HEK293 (cell line): Measurements from ENCODE around the gene CASS4.

Experiments
- CTCF ChIA-PET: fragments of 350-600 bp; formaldehyde crosslinking; extraction: SDS; loops from one replicate; lab custom pipeline; 2021; ENCODE audit warnings: antibody characterized with exemption; lab: Yijun Ruan, JAX
- POLR2A ChIA-PET: fragments of 300-600 bp; formaldehyde crosslinking; extraction: SDS; loops from one replicate; lab custom pipeline; 2020; ENCODE audit warnings: antibody characterized with exemption, inconsistent platforms; lab: Yijun Ruan, JAX
- H3K27ac ChIP-seq: fragments of 200-500 bp; sonication (Bioruptor generic); 2 replicates; pipeline ENCODE4 v1.5.1; 2014; ENCODE audit warnings: low read depth, low read length, control low read depth, inconsistent platforms; ENCODE audit errors: extremely low read depth
- H3K36me3 ChIP-seq, 2 experiments: fragments of 200-500 bp in 1 of 2; sonication (Bioruptor generic) in 1 of 2; 1 replicate in 1 of 2; 2 replicates in 1 of 2; pipeline ENCODE4 v1.5.1; 2014 to 2017; ENCODE audit warnings: inconsistent platforms in 2 of 2, low read length in 2 of 2; ENCODE audit not compliant: control insufficient read depth in 2 of 2, insufficient read depth in 1 of 2
- H3K4me1 ChIP-seq: fragments of 200-500 bp; sonication (Bioruptor generic); 2 replicates; pipeline ENCODE4 v1.5.1; 2014; ENCODE audit warnings: mild to moderate bottlenecking, low read length, inconsistent platforms; ENCODE audit not compliant: control insufficient read depth, insufficient read depth
- H3K4me3 ChIP-seq: 2 replicates; pipeline ENCODE4 v1.5.1; 2011; ENCODE audit warnings: low read depth, mild to moderate bottlenecking, control low read depth, low read length, moderate library complexity
- H3K9me3 ChIP-seq: fragments of 200-500 bp; sonication (Bioruptor generic); 2 replicates; pipeline ENCODE4 v1.5.1; 2014; ENCODE audit warnings: low read depth, low read length, inconsistent platforms; ENCODE audit not compliant: control insufficient read depth, insufficient read depth
- BCL6B ChIP-seq: fragments of 450-650 bp; formaldehyde crosslinking; IDR thresholded peaks from 2 replicates; pipeline ENCODE4 v1.5.1; 2017; ENCODE audit warnings: missing biosample characterization, missing genetic modification characterization
- EGR2 ChIP-seq: fragments of 450-650 bp; formaldehyde crosslinking; IDR thresholded peaks from 2 replicates; pipeline ENCODE4 v1.5.1; 2016; ENCODE audit warnings: low read depth, missing biosample characterization, missing genetic modification characterization
- IKZF3 ChIP-seq: fragments of 450-650 bp; IDR thresholded peaks from 2 replicates; pipeline ENCODE4 v1.5.0; 2018; ENCODE audit warnings: missing biosample characterization, mild to moderate bottlenecking, missing genetic modification characterization, moderate library complexity
- PRDM2 ChIP-seq: fragments of 450-650 bp; formaldehyde crosslinking; IDR thresholded peaks from 2 replicates; pipeline ENCODE4 v1.5.1; 2016; ENCODE audit warnings: missing biosample characterization, missing genetic modification characterization, borderline replicate concordance
- PRDM6 ChIP-seq: fragments of 450-650 bp; formaldehyde crosslinking; IDR thresholded peaks from 2 replicates; pipeline ENCODE4 v1.5.1; 2017; ENCODE audit warnings: missing biosample characterization, missing genetic modification characterization
- SP3 ChIP-seq: fragments of 450-650 bp; formaldehyde crosslinking; IDR thresholded peaks from 2 replicates; pipeline ENCODE4 v1.5.1; 2016; ENCODE audit warnings: missing biosample characterization, missing genetic modification characterization
- SP7 ChIP-seq: fragments of 450-650 bp; formaldehyde crosslinking; IDR thresholded peaks from 2 replicates; pipeline ENCODE4 v1.5.1; 2016; ENCODE audit warnings: missing biosample characterization, missing genetic modification characterization
- YY2 ChIP-seq: fragments of 450-650 bp; formaldehyde crosslinking; IDR thresholded peaks from 2 replicates; pipeline ENCODE4 v1.5.1; 2016; ENCODE audit warnings: missing biosample characterization, missing genetic modification characterization
- ZFHX2 ChIP-seq: fragments of 450-650 bp; formaldehyde crosslinking; conservative IDR thresholded peaks from 2 replicates; pipeline ENCODE4 v1.5.1; 2016; ENCODE audit warnings: missing biosample characterization, missing genetic modification characterization
- ZNF157 ChIP-seq: fragments of 450-650 bp; formaldehyde crosslinking; IDR thresholded peaks from 2 replicates; pipeline ENCODE4 v1.5.1; 2016; ENCODE audit warnings: missing biosample characterization, missing genetic modification characterization
- ZNF19 ChIP-seq: fragments of 450-650 bp; formaldehyde crosslinking; IDR thresholded peaks from 2 replicates; pipeline ENCODE4; 2016; ENCODE audit warnings: missing biosample characterization, missing genetic modification characterization, low read depth
- ZNF214 ChIP-seq: fragments of 450-650 bp; formaldehyde crosslinking; IDR thresholded peaks from 2 replicates; pipeline ENCODE4 v1.5.1; 2017; ENCODE audit warnings: missing biosample characterization, mild to moderate bottlenecking, missing genetic modification characterization, borderline replicate concordance
- ZNF239 ChIP-seq: fragments of 450-650 bp; formaldehyde crosslinking; IDR thresholded peaks from 2 replicates; pipeline ENCODE4 v1.5.1; 2016; ENCODE audit warnings: missing biosample characterization, missing genetic modification characterization
- ZNF311 ChIP-seq: fragments of 450-650 bp; formaldehyde crosslinking; IDR thresholded peaks from 2 replicates; pipeline ENCODE4 v1.5.1; 2017; ENCODE audit warnings: missing biosample characterization, missing genetic modification characterization, borderline replicate concordance
- ZNF335 ChIP-seq: fragments of 450-650 bp; formaldehyde crosslinking; conservative IDR thresholded peaks from 2 replicates; pipeline ENCODE4 v1.5.1; 2016; ENCODE audit warnings: missing biosample characterization, missing genetic modification characterization
- ZNF513 ChIP-seq: fragments of 450-650 bp; IDR thresholded peaks from 2 replicates; pipeline ENCODE4 v1.5.1; 2018; ENCODE audit warnings: missing biosample characterization, missing genetic modification characterization
- ZNF677 ChIP-seq: fragments of 450-650 bp; IDR thresholded peaks from 2 replicates; pipeline ENCODE4 v1.5.0; 2018; ENCODE audit warnings: missing biosample characterization, mild to moderate bottlenecking, missing genetic modification characterization, moderate library complexity
- ZNF692 ChIP-seq: fragments of 450-650 bp; formaldehyde crosslinking; IDR thresholded peaks from 2 replicates; pipeline ENCODE4 v1.5.1; 2016; ENCODE audit warnings: missing biosample characterization, missing genetic modification characterization
- ZNF768 ChIP-seq: fragments of 450-650 bp; formaldehyde crosslinking; IDR thresholded peaks from 2 replicates; pipeline ENCODE4 v1.5.1; 2018; ENCODE audit warnings: missing biosample characterization, mild to moderate bottlenecking, missing genetic modification characterization
- ZXDB ChIP-seq: fragments of 450-650 bp; formaldehyde crosslinking; IDR thresholded peaks from 2 replicates; pipeline ENCODE4 v1.5.1; 2016; ENCODE audit warnings: missing biosample characterization, missing genetic modification characterization

The CASS4 gene

GRCh38 chr20:56422076-56422823 lies 10.2 kb downstream of the CASS4 start:
- peak; percentile 78 for TF ChIP-seq EGR2 (tag by site-specific recombination)
- no peak for TF ChIP-seq PRDM6
- TF ChIP-seq ZFHX2 (tag by site-specific recombination): peak; percentile 70
- Histone ChIP-seq H3K36me3 (peaks cover 0 to 5% of the 10 kb centered on the region in 2 experiments; a peak in 1 of 3 replicates), H3K27ac (no peak overlapping the region), H3K4me1 (no peaks in the 10 kb centered on the region), H3K9me3 (no peaks in the 10 kb centered on the region), H3K4me3 (no peak overlapping the region)
- CTCF ChIA-PET: interaction anchor here (0.9 to 1.1 kb wide), 2 partner anchors 16 to 128 kb away, joined by 3 to 5 read pairs; no protein-coding TSS in a partner anchor
- POLR2A ChIA-PET: interaction anchor here (0.6 kb wide), 1 partner anchor 40 kb away, joined by 3 read pairs; no protein-coding TSS in a partner anchor

- H3K36me3 ChIP-seq: no peaks in the 10 kb centered on the region
- H3K4me1 ChIP-seq: no peaks in the 10 kb centered on the region
- POLR2A ChIA-PET: interaction anchor here (0.6 kb wide), 1 partner anchor 40 kb away, joined by 3 read pairs; no protein-coding TSS in a partner anchor
- no peak overlapping the region for H3K27ac ChIP-seq
- H3K4me3 ChIP-seq: no peak overlapping the region
- H3K9me3 ChIP-seq: no peaks in the 10 kb centered on the region
- CTCF ChIA-PET: interaction anchor here (1.1 kb wide), 1 partner anchor 128 kb away, joined by 5 read pairs; no protein-coding TSS in a partner anchor
- TF ChIP-seq ZNF768 (tag by site-specific recombination) (no peak), ZXDB (tag by site-specific recombination) (no peak), SP3 (tag by site-specific recombination) (no peak), BCL6B (tag by site-specific recombination) (no peak), ZNF677 (tag by site-specific recombination) (no peak), ZNF214 (no peak), PRDM2 (tag by site-specific recombination) (no peak), ZNF19 (tag by site-specific recombination) (no peak), ZNF692 (tag by site-specific recombination) (no peak), ZNF335 (tag by site-specific recombination) (no peak), ZNF239 (tag by site-specific recombination) (no peak), ZNF311 (no peak), IKZF3 (no peak), SP7 (tag by site-specific recombination) (no peak), YY2 (tag by site-specific recombination) (no peak), ZNF157 (tag by site-specific recombination) (no peak), ZNF513 (tag by site-specific recombination) (no peak)
Measured at GRCh38 chr20:56422824-56423189, 10.7 kb downstream of the CASS4 start.
